Ishikawa (cell line): Measurements from ENCODE around the gene TSPAN18.

Experiments used
- CEBPB ChIP-seq: IDR thresholded peaks from 2 replicates; pipeline ENCODE4 v1.6.1; 2012
- CREB1 ChIP-seq: IDR thresholded peaks from 2 replicates; pipeline ENCODE4 v1.6.1; 2012; ENCODE audit warnings: low read depth
- EGR1 ChIP-seq: IDR thresholded peaks from 2 replicates; pipeline ENCODE4 v1.6.1; 2012
- EP300 ChIP-seq: IDR thresholded peaks from 2 replicates; pipeline ENCODE4 v1.6.1; 2012; ENCODE audit warnings: borderline replicate concordance
- FOXM1 ChIP-seq: IDR thresholded peaks from 2 replicates; pipeline ENCODE4 v1.6.1; 2012; ENCODE audit warnings: low read depth, borderline replicate concordance
- NFIC ChIP-seq: IDR thresholded peaks from 2 replicates; pipeline ENCODE4 v1.6.1; 2012
- RAD21 ChIP-seq: IDR thresholded peaks from 2 replicates; pipeline ENCODE4 v1.6.1; 2012; ENCODE audit warnings: low read depth
- TAF1 ChIP-seq: IDR thresholded peaks from 2 replicates; pipeline ENCODE4 v1.6.1; 2012; ENCODE audit warnings: low read depth, mild to moderate bottlenecking
- TCF12 ChIP-seq: IDR thresholded peaks from 2 replicates; pipeline ENCODE4 v1.6.1; 2012; ENCODE audit warnings: low read depth
- TEAD4 ChIP-seq: IDR thresholded peaks from 2 replicates; pipeline ENCODE4 v1.6.1; 2012
- YY1 ChIP-seq: IDR thresholded peaks from 2 replicates; pipeline ENCODE4 v1.6.1; 2012; ENCODE audit warnings: low read depth
- ZBTB7A ChIP-seq: IDR thresholded peaks from 2 replicates; pipeline ENCODE4 v1.6.1; 2012; ENCODE audit warnings: low read depth
- TF ChIP-seq, protein P1 (sequence below): IDR thresholded peaks from 2 replicates; pipeline ENCODE4 v1.6.1; 2012; ENCODE audit warnings: low read depth, mild to moderate bottlenecking
- TF ChIP-seq, protein P2 (sequence below): IDR thresholded peaks from 2 replicates; pipeline ENCODE4 v1.6.1; 2012
- TF ChIP-seq, protein P3 (sequence below): IDR thresholded peaks from 2 replicates; pipeline ENCODE4 v1.6.1; 2012

TSPAN18 gene

DNA sequence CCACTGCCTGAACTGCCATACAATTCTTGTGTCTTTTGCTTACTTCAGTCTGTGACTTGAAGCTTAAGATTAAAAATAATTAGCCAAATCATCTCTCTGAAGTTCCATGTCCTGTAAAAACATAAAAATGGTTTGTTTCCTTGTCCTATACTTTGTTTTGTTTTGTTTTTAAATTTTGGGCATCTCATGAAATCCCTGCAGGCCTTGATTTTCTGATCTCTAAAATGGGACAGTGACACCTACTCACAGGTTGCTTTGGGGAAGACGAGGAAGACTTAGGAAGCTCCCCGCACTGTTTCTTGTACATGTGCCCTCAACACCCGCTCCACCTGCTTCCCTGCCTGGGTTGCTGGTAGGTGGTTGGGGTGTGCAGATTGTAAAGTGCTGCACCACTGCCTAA lies 38.9 kb downstream of the TSPAN18 start:
- TF ChIP-seq, protein P1, sequence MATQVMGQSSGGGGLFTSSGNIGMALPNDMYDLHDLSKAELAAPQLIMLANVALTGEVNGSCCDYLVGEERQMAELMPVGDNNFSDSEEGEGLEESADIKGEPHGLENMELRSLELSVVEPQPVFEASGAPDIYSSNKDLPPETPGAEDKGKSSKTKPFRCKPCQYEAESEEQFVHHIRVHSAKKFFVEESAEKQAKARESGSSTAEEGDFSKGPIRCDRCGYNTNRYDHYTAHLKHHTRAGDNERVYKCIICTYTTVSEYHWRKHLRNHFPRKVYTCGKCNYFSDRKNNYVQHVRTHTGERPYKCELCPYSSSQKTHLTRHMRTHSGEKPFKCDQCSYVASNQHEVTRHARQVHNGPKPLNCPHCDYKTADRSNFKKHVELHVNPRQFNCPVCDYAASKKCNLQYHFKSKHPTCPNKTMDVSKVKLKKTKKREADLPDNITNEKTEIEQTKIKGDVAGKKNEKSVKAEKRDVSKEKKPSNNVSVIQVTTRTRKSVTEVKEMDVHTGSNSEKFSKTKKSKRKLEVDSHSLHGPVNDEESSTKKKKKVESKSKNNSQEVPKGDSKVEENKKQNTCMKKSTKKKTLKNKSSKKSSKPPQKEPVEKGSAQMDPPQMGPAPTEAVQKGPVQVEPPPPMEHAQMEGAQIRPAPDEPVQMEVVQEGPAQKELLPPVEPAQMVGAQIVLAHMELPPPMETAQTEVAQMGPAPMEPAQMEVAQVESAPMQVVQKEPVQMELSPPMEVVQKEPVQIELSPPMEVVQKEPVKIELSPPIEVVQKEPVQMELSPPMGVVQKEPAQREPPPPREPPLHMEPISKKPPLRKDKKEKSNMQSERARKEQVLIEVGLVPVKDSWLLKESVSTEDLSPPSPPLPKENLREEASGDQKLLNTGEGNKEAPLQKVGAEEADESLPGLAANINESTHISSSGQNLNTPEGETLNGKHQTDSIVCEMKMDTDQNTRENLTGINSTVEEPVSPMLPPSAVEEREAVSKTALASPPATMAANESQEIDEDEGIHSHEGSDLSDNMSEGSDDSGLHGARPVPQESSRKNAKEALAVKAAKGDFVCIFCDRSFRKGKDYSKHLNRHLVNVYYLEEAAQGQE: no peak
- TF ChIP-seq ZBTB7A: no peak
- TF ChIP-seq TEAD4: no peak
- no peak for TF ChIP-seq EGR1

DNA sequence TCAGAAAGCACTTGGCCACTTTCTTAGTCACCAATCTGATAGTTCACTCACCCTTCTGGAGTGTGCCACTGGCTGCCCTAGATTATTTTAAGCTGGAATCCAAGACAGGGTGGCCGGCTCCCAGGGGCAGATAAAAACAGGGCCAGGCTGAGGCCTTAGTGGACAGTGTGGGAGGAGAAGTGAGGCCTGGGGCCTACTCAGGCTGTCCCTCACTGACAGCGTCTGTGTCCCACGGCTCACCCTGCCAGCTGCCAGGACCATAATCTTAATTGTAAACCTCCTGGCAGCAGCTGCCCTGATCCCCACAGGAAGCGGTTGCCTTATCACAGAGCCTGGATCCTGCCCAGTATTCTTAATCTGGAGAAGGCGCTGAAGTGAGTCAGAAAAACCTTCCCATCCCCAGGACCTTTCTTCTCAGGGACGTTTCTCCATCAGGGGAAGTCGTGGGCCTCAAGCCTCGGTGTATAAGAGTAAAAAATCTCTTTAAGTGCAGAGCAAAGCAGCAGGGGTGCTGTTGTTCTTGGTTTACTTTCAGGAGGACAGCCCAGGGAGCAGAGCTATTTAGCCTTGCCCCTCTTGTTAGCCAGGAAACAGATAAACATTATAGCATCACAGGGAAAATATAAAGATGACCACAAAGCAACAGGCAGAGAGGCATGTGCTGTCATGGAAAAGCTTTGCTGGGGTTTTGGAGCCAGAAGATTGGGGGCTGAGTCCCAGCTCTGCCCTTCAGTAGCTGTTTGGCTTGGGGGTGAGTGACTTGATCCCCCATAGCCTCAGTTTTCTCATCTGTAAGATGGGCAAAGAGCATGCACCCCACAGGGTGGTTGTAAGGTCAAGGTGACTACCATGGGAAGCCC lies 39.6 kb downstream of the TSPAN18 start:
- no peak for TF ChIP-seq EP300
- no peak for TF ChIP-seq CEBPB
- no peak for TF ChIP-seq TEAD4
- TF ChIP-seq, protein P2, sequence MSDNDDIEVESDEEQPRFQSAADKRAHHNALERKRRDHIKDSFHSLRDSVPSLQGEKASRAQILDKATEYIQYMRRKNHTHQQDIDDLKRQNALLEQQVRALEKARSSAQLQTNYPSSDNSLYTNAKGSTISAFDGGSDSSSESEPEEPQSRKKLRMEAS: no peak

DNA sequence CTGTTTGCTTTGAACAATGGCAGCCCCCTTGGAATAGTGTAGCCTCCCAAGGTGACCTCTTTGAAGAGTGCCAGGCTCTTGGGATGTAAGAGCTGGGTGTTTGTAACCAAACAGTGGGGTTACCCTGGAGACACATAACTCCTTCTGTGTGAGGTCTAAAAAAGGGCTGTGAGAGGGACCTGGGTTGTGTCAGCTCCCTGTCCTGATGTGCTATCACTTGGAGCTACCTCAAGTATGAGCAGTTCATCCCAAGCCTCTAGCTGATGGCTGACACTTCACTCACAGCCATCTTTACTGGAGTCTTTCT lies 40.2 kb downstream of the TSPAN18 start:
- TF ChIP-seq FOXM1 (no peak), YY1 (no peak), ZBTB7A (no peak), EP300 (no peak), TCF12 (no peak), RAD21 (no peak), TEAD4 (no peak), CREB1 (no peak), EGR1 (no peak), TAF1 (no peak), CEBPB (no peak), NFIC (no peak)
- TF ChIP-seq, protein P3, sequence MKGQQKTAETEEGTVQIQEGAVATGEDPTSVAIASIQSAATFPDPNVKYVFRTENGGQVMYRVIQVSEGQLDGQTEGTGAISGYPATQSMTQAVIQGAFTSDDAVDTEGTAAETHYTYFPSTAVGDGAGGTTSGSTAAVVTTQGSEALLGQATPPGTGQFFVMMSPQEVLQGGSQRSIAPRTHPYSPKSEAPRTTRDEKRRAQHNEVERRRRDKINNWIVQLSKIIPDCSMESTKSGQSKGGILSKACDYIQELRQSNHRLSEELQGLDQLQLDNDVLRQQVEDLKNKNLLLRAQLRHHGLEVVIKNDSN: no peak
- TF ChIP-seq, protein P2: no peak
- TF ChIP-seq, protein P1: no peak

DNA sequence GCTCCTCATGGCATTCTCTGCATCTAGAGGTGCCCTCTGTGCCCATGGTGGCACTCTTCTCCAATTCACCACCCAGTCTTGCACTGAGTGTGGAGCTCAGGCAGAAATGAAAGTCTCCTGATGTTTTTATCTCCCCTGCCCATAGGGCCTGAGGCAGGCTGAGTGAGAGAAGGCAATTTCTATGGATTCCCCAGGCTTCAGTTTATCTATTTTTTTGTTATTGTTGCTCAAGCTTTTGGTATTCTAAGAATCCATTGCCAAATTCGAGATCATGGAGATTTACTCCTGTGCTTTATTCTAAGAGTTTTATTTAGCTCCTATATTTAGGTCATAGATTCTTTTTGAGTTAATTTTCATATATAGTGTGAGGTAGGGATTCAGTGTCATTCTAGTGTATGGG lies 40.7 kb downstream of the TSPAN18 start:
- TF ChIP-seq NFIC: no peak
- TF ChIP-seq, protein P1: no peak
- no peak for TF ChIP-seq EP300
- no peak for TF ChIP-seq CEBPB
- TF ChIP-seq TAF1: no peak
- TF ChIP-seq RAD21: no peak
- TF ChIP-seq, protein P3: no peak
- no peak for TF ChIP-seq TEAD4
- no peak for TF ChIP-seq FOXM1
- no peak for TF ChIP-seq ZBTB7A

DNA sequence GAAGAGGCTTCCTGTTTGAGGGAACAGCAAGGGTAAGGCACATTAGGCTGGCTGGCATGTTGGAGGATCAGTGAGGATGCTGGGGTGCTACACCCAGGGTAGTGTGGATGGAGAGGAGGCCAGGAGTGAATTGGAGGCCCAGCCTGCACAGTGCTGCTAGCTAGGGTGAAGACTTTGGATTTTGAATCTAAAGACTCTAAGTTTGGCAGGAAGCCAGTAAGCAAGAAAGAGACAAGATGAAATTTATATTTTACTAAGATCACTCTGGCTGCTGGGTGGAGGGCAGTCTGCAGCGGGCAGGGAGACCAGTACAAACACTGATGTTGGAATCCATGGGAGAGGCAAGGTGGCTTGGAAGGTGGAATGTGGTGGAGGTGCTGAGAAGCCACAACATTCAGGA lies 43.6 kb downstream of the TSPAN18 start:
- TF ChIP-seq CREB1 (no peak), ZBTB7A (no peak), TAF1 (no peak)
